ENCODE results near the gene GPC6. TPM values are rescaled to one million over a fixed set of nuclear protein-coding genes. Genes with fewer than 3 reads are reported as not detected.
"Not testable (repeated sequence)": the region's sequence is repeated elsewhere in the genome, so short reads cannot be mapped to it uniquely, and the experiment has no call there.

The GPC6 gene
- total RNA-seq, 1 donor from 2014 or later, result 0.96 TPM

- ATAC-seq, result no peak
These were observed 1042.1 kb downstream of the GPC6 start for GRCh38 chr13:94268661-94269060.

GRCh38 chr13:94269557-94269956 is 1043.0 kb downstream of the GPC6 start:
- ATAC-seq, result no peak

- no peak for ATAC-seq
These were observed 1043.9 kb downstream of the GPC6 start for GRCh38 chr13:94270556-94270955.

GRCh38 chr13:94272038-94272437 is 1045.4 kb downstream of the GPC6 start:
- no peak for ATAC-seq

- no peak for ATAC-seq
These were observed 1053.7 kb downstream of the GPC6 start for GRCh38 chr13:94280349-94280748.

- ATAC-seq, result no peak
These were observed 1054.2 kb downstream of the GPC6 start for GRCh38 chr13:94280845-94281244.

GRCh38 chr13:94286581-94286980 is 1060.0 kb downstream of the GPC6 start:
- ATAC-seq, result no peak

GRCh38 chr13:94291631-94292322 is 1065.2 kb downstream of the GPC6 start:
- no peak for ATAC-seq

GRCh38 chr13:94292323-94292640 is 1065.7 kb downstream of the GPC6 start:
- no peak for ATAC-seq

GRCh38 chr13:94296471-94296870 is 1069.9 kb downstream of the GPC6 start:
- no peak for ATAC-seq

GRCh38 chr13:94298346-94298745 is 1071.7 kb downstream of the GPC6 start:
- ATAC-seq, result no peak

- no peak for ATAC-seq
These were observed 1073.8 kb downstream of the GPC6 start for GRCh38 chr13:94300401-94300800.

GRCh38 chr13:94301487-94301886 is 1074.9 kb downstream of the GPC6 start:
- no peak for ATAC-seq

- not testable (repeated sequence) for ATAC-seq
These were observed 1076.4 kb downstream of the GPC6 start for GRCh38 chr13:94302847-94303565.

- ATAC-seq, result no peak
These were observed 1077.1 kb downstream of the GPC6 start for GRCh38 chr13:94303644-94304174.

- no peak for ATAC-seq
These were observed 1078.4 kb downstream of the GPC6 start for GRCh38 chr13:94305033-94305432.

- ATAC-seq, result peak; percentile 90
These were observed 1078.9 kb downstream of the GPC6 start for GRCh38 chr13:94305463-94305862.

GRCh38 chr13:94305934-94306333 is 1079.3 kb downstream of the GPC6 start:
- ATAC-seq, result no peak

- no peak for ATAC-seq
These were observed 1082.2 kb downstream of the GPC6 start for GRCh38 chr13:94308832-94309231.

- ATAC-seq, result no peak
These were observed 1083.0 kb downstream of the GPC6 start for GRCh38 chr13:94309576-94309975.

GRCh38 chr13:94309997-94310855 is 1083.6 kb downstream of the GPC6 start:
- ATAC-seq, result no peak

- ATAC-seq, result no peak
These were observed 1085.3 kb downstream of the GPC6 start for GRCh38 chr13:94311893-94312292.

All from esophagus mucosa (tissue), 1 donor.